ENCODE measurements around the gene DPH1.
"Not testable (repeated sequence)": the region's sequence is repeated elsewhere in the genome, so short reads cannot be mapped to it uniquely, and the experiment has no call there.

DPH1 gene

GRCh38 chr17:2029911-2030778 lies at the start of gene DPH1:
TSS of gene DPH1 (plus strand) at chr17:2030153. CDS start at chr17:2030170, 17 bp downstream.
- peak; percentile 70 to 87 (median 82) for DNase-seq (ENCODE audit: low read depth in 3 of 3)

- DNase-seq (ENCODE audit: low read depth in 3 of 3), result no peak
Observed at GRCh38 chr17:1980665-1981250, 49.2 kb upstream of the DPH1 start.

- DNase-seq (ENCODE audit: low read depth in 3 of 3), result not testable (repeated sequence)
Observed at GRCh38 chr17:1982793-1983366, 47.1 kb upstream of the DPH1 start.

GRCh38 chr17:1985093-1985492 lies 44.9 kb upstream of the DPH1 start:
- no peak for DNase-seq (ENCODE audit: low read depth in 3 of 3)

- DNase-seq (ENCODE audit: low read depth in 3 of 3), result no peak
Observed at GRCh38 chr17:1985686-1986085, 44.3 kb upstream of the DPH1 start.

GRCh38 chr17:1986783-1987451 lies 43.0 kb upstream of the DPH1 start:
- no peak for DNase-seq (ENCODE audit: low read depth in 3 of 3)

- DNase-seq (ENCODE audit: low read depth in 3 of 3), result no peak
Observed at GRCh38 chr17:1989135-1989534, 40.8 kb upstream of the DPH1 start.

- DNase-seq (ENCODE audit: low read depth in 3 of 3), result no peak
Observed at GRCh38 chr17:1992541-1992940, 37.4 kb upstream of the DPH1 start.

- DNase-seq (ENCODE audit: low read depth in 3 of 3), result no peak
Observed at GRCh38 chr17:1994707-1995106, 35.2 kb upstream of the DPH1 start.

- DNase-seq (ENCODE audit: low read depth in 3 of 3), result no peak
Observed at GRCh38 chr17:1995321-1995892, 34.5 kb upstream of the DPH1 start.

GRCh38 chr17:1995907-1996799 lies 33.8 kb upstream of the DPH1 start:
- DNase-seq (ENCODE audit: low read depth in 3 of 3), result no peak

- DNase-seq (ENCODE audit: low read depth in 3 of 3), result no peak
Observed at GRCh38 chr17:1996800-1997288, 33.1 kb upstream of the DPH1 start.

GRCh38 chr17:1997289-1997926 lies 32.5 kb upstream of the DPH1 start:
- no peak for DNase-seq (ENCODE audit: low read depth in 3 of 3)

- DNase-seq (ENCODE audit: low read depth in 3 of 3), result no peak
Observed at GRCh38 chr17:1997927-1998742, 31.8 kb upstream of the DPH1 start.

GRCh38 chr17:1999557-2000251 lies 30.2 kb upstream of the DPH1 start:
- DNase-seq (ENCODE audit: low read depth in 3 of 3), result no peak

GRCh38 chr17:2002767-2003329 lies 27.1 kb upstream of the DPH1 start:
- no peak for DNase-seq (ENCODE audit: low read depth in 3 of 3)

- no peak for DNase-seq (ENCODE audit: low read depth in 3 of 3)
Observed at GRCh38 chr17:2003525-2003924, 26.4 kb upstream of the DPH1 start.

GRCh38 chr17:2004435-2004952 lies 25.5 kb upstream of the DPH1 start:
- DNase-seq (ENCODE audit: low read depth in 3 of 3), result no peak

All from stimulated activated CD4-positive, alpha-beta T cell treated with anti-CD3 and anti-CD28 coated beads, TNF-alpha, amount 100 ng/mL, for 24 hours (primary cell).